Spleen (tissue), 11 donors: ENCODE measurements around the gene RAPGEF6. TPM values are rescaled to one million over a fixed set of nuclear protein-coding genes. Genes with fewer than 3 reads are reported as not detected.

Experiments
- DNase-seq: peaks from one replicate; pipeline ENCODE4 v3.0.0-alpha.2; 2020
- H3K27ac ChIP-seq, 8 donors: fragments of 200-600 bp; sonication (generic) in 7 of 8; 1 replicate in 4 of 8; 2 replicates in 4 of 8; pipeline versions ENCODE4 v1.5.0 to v1.8.0; 2016 to 2021; ENCODE audit warnings: inconsistent platforms in 4 of 8, mild to moderate bottlenecking in 4 of 8, moderate library complexity in 1 of 8
- H3K27me3 ChIP-seq, 7 donors: fragments of 200-600 bp; sonication (generic) in 6 of 7; replicated peaks in 1 of 7; 1 replicate in 4 of 7; 2 replicates in 3 of 7; pipeline versions ENCODE4 v1.5.0 to v1.8.0; 2016 to 2021; ENCODE audit warnings: inconsistent platforms in 3 of 7, mild to moderate bottlenecking in 1 of 7
- H3K36me3 ChIP-seq, 6 donors: fragments of 200-600 bp; sonication (generic) in 5 of 6; 1 replicate in 4 of 6; 2 replicates in 2 of 6; pipeline versions ENCODE4 v1.5.0 to v1.8.0; 2016 to 2021; ENCODE audit warnings: inconsistent platforms in 2 of 6
- H3K4me1 ChIP-seq, 6 donors: fragments of 200-600 bp; sonication (generic) in 5 of 6; 1 replicate in 3 of 6; 2 replicates in 3 of 6; pipeline versions ENCODE4 v1.5.0 to v1.8.0; 2016 to 2021; ENCODE audit warnings: inconsistent platforms in 3 of 6
- H3K4me3 ChIP-seq, 8 donors: fragments of 200-600 bp; sonication (generic) in 7 of 8; 1 replicate in 4 of 8; 2 replicates in 4 of 8; pipeline versions ENCODE4 v1.5.0 to v1.8.0; 2016 to 2021; ENCODE audit warnings: inconsistent platforms in 4 of 8, mild to moderate bottlenecking in 4 of 8, moderate library complexity in 2 of 8
- H3K9me3 ChIP-seq, 8 donors: fragments of 200-600 bp; sonication (generic) in 7 of 8; 1 replicate in 4 of 8; 2 replicates in 4 of 8; pipeline versions ENCODE4 v1.5.0 to v1.8.0; 2016 to 2021; ENCODE audit warnings: inconsistent platforms in 4 of 8
- POLR2A ChIP-seq, 3 donors: fragments of 450-650 bp; IDR thresholded peaks; one replicate each; pipeline ENCODE4 v1.5.1; 2017; ENCODE audit warnings: antibody characterized with exemption in 3 of 3, mild to moderate bottlenecking in 1 of 3
- POLR2AphosphoS5 ChIP-seq, 3 donors: sonication (generic); formaldehyde crosslinking; IDR thresholded peaks; one replicate each; pipeline ENCODE4 v1.5.1; 2017; ENCODE audit warnings: antibody characterized with exemption in 3 of 3
- WGBS, 5 donors: extraction: QIAGEN DNeasy Blood & Tissue Kit in 3 of 5; methylation state at CpG; one replicate each; pipeline versions ENCODE4 v1.1.5 to v1.1.7; 2013 to 2018; 5-methylcytosine and 5-hydroxymethylcytosine counted together
- intact Hi-C: fragments of 100-400 bp; cut with DNase I; formaldehyde crosslinking; loops from one replicate; pipeline ENCODE4 v1.15.0; 2023; ENCODE audit warnings: low total_unique reads
- polyA plus RNA-seq, 3 donors: library from polyadenylated mRNA; stranded (reverse); fragments of 200-250 nt; gene quantifications; one replicate each; pipeline ENCODE4 v1.2.1, GENCODE V29; 2013
- total RNA-seq, 7 donors: library from RNA; depleted of rRNA in 3 of 7; stranded (reverse); fragments of >200 nt in 3 of 7; fragmentation: NEBNext Ultra II Directional in 4 of 7; extraction: Animal tissue kit (Norgen Biotek cat#: 25700) in 4 of 7; gene quantifications; one replicate each; pipeline versions ENCODE4 v1.1.0 to v1.2.1, GENCODE V29; 2016 to 2021
- TF ChIP-seq, protein P1 (sequence below), 11 experiments: fragments of 200-600 bp in 7 of 11; fragments of 450-650 bp in 4 of 11; sonication (generic) in 4 of 11; IDR thresholded peaks in 8 of 11; conservative IDR thresholded peaks in 3 of 11; 1 replicate in 7 of 11; 2 replicates in 4 of 11; pipeline versions ENCODE4 v1.4.0 to v1.8.0; 2016 to 2021; ENCODE audit warnings: antibody characterized with exemption in 11 of 11, inconsistent platforms in 4 of 11, mild to moderate bottlenecking in 1 of 11
- donor health status: healthy with polysubstance abuse.
- donor health status: DM: no; HTN: no; CAD: no; lungs with moderate emphysema.
- donor health status: DM: no; HTN: no; CAD: no.
- donor health status: Bipolar disorder and iron deficiency.
- donor health status: healthy.
- donor health status: DM: no; HTN: no; CAD: no.
- donor health status: DM: yes; HTN: yes; CAD: no.

The RAPGEF6 gene
- total and polyA plus RNA-seq, 10 donors: 3.8 to 56.4 (median 43.2) TPM

DNA sequence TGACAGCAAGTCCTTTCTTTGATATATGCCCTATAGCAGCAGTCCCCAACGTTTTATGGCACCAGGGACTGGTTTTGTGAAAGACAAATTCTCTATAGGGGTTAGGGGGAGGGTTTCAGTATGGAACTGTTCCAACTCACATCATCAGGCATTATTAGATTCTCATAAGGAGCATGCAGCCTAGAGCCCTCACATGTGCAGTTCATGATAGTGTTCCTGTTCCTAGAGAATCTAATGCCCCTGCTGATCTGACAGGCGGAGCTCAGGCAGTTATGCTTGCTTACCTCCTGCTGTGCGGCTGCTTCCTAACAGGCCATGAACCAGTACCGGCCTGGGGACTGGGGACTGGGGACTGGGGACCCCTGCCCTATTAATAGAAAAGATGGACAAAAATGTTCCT lies 2.7 kb upstream of the RAPGEF6 start:
- Histone ChIP-seq H3K27ac (peak overlapping the region in 2 of 8 donors; percentile 92 to 100), H3K9me3 (no peaks in the 10 kb centered on the region), H3K4me3 (no peak overlapping the region), H3K36me3 (peaks cover 0 to 6% (median 0%) of the 10 kb centered on the region in 6 donors), H3K4me1 (peaks cover 13 to 57% (median 26%) of the 10 kb centered on the region in 6 donors), H3K27me3 (no peaks in the 10 kb centered on the region)
- intact Hi-C loops: loop anchor here (5.0 kb wide), 1 partner anchor 160 kb away; the partner anchor contains the start of gene FNIP1
- no peak for DNase-seq
- TF ChIP-seq POLR2AphosphoS5 (IDR thresholded peaks at IDR 0.05): no peak
- TF ChIP-seq, protein P1, sequence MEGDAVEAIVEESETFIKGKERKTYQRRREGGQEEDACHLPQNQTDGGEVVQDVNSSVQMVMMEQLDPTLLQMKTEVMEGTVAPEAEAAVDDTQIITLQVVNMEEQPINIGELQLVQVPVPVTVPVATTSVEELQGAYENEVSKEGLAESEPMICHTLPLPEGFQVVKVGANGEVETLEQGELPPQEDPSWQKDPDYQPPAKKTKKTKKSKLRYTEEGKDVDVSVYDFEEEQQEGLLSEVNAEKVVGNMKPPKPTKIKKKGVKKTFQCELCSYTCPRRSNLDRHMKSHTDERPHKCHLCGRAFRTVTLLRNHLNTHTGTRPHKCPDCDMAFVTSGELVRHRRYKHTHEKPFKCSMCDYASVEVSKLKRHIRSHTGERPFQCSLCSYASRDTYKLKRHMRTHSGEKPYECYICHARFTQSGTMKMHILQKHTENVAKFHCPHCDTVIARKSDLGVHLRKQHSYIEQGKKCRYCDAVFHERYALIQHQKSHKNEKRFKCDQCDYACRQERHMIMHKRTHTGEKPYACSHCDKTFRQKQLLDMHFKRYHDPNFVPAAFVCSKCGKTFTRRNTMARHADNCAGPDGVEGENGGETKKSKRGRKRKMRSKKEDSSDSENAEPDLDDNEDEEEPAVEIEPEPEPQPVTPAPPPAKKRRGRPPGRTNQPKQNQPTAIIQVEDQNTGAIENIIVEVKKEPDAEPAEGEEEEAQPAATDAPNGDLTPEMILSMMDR (IDR thresholded peaks at IDR 0.05 in 8 of 11, conservative IDR thresholded peaks at IDR 0.05 in 3 of 11): no peak
- no peak for TF ChIP-seq POLR2A (IDR thresholded peaks at IDR 0.05)
- 74 to 82% (median 77%) methylated on average over 4 of the region's 4 CpGs for WGBS, 5 donors

DNA sequence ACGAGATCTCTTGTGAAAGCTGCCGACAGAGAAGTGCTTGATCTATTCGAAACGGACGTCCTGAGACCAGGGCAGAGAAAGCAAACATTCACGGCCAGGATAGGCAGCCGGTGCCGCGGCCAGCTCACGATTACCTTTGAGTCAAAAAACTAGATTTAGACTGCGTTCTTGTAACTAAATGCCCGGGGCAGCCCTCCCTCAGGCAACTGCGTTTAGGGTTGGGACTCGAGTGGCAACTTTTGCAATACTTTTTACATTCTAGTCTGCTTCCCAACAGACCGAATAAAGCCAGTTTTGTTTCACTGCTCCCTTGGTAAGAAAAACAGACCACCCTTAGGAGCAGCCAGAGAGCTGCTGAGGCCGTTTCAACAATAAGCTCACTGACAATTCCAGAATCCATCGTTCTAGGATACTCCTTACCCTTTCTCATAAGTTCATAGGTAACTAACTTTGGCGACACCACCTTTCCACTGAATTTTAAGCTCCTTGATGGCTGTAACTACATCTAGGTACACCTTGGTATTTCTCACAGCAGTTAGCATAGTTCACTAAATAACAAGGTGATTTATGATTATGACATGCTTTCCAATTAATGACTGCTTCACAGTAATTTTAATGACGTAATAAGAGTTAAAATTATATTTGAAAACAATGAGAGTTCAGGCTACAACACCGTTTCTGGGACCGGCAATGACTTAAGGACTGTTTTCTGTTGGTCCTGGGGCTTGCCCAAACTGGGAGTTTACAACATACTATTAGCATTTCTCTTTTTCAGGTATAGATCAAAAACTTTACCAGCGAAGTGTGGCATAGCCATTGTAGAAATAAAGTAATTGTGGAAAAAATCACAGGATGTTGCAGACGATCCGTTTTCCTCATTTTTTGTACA lies 899 bp upstream of the RAPGEF6 start:
- peaks cover 17 to 70% (median 44%) of the 10 kb centered on the region in 6 donors for H3K4me1 ChIP-seq
- no peaks in the 10 kb centered on the region for H3K9me3 ChIP-seq
- peak overlapping the region; percentile 42 to 89 (median 70) for H3K4me3 ChIP-seq
- TF ChIP-seq POLR2A (IDR thresholded peaks at IDR 0.05) (no peak), POLR2AphosphoS5 (IDR thresholded peaks at IDR 0.05) (no peak)
- WGBS, 5 donors: 3 to 7% (median 5%) methylated on average over 24 of the region's 24 CpGs
- intact Hi-C loops: loop anchor here (5.0 kb wide), 1 partner anchor 161 kb away; the partner anchor contains the start of gene FNIP1
- H3K27me3 ChIP-seq: no peaks in the 10 kb centered on the region
- peaks cover 0 to 6% (median 0%) of the 10 kb centered on the region in 6 donors for H3K36me3 ChIP-seq
- no peak for DNase-seq
- H3K27ac ChIP-seq: peak overlapping the region; percentile 92 to 100 (median 100)

DNA sequence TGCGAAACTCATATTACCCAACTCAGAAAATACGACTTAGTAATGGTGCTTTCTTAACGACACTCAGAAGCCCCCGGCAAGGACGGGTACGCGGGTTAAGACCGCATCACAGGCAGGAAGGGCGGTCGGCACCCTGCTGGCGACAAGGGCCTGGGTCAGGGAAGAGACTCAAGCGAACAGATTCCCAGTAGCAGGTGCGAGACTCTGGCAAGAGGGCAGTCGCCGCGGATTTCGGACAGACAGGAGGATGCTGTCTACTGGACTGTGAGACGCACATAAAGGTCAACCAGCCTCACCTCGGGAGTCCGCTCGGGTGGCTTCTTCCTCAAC lies 398 bp downstream of the RAPGEF6 start:
- no peak for DNase-seq
- peaks cover 0 to 6% (median 0%) of the 10 kb centered on the region in 6 donors for H3K36me3 ChIP-seq
- H3K4me3 ChIP-seq: peak overlapping the region; percentile 57 to 89 (median 70)
- WGBS, 5 donors: 0% methylated on average over 16 to 21 of the region's 21 CpGs
- H3K9me3 ChIP-seq: no peaks in the 10 kb centered on the region
- intact Hi-C loops: loop anchor here (5.0 kb wide), 1 partner anchor 37 kb away; no protein-coding TSS in a partner anchor
- no peaks in the 10 kb centered on the region for H3K27me3 ChIP-seq
- H3K4me1 ChIP-seq: peaks cover 17 to 70% (median 51%) of the 10 kb centered on the region in 6 donors
- H3K27ac ChIP-seq: peak overlapping the region; percentile 89 to 100 (median 100)
- no peak for TF ChIP-seq POLR2A (IDR thresholded peaks at IDR 0.05)
- TF ChIP-seq, protein P1 (IDR thresholded peaks at IDR 0.05 in 8 of 11, conservative IDR thresholded peaks at IDR 0.05 in 3 of 11): peak in 6 of 11 experiments; percentile 15 to 45 (median 28)

DNA sequence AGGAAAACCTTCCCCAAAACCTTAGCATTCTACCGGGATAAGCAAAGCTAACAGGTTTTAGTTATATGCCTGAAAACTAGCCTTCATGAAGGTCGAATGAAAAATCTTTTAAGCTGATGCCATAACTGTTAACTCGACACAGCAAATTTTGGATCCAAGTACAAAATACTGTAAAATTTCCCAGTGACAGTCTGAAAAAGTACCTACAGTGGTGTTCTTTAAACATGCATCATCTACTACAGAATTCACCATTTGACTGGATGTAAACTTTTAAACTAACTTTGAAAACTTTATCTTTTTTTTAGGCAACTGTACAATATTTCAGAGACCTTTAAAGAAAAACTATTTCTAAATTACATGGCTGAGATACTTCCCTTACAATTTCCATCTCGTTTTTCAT lies 791 bp downstream of the RAPGEF6 start:
- TF ChIP-seq POLR2AphosphoS5 (IDR thresholded peaks at IDR 0.05) (no peak), POLR2A (IDR thresholded peaks at IDR 0.05) (no peak)
- TF ChIP-seq, protein P1 (IDR thresholded peaks at IDR 0.05 in 8 of 11, conservative IDR thresholded peaks at IDR 0.05 in 3 of 11): no peak
- intact Hi-C loops: loop anchor here (5.0 kb wide), 1 partner anchor 37 kb away; no protein-coding TSS in a partner anchor

More for the DNA sequence above, 791 bp downstream of the RAPGEF6 start:
- Histone ChIP-seq H3K4me3 (peak overlapping the region; percentile 57 to 89 (median 70)), H3K4me1 (peaks cover 17 to 71% (median 52%) of the 10 kb centered on the region in 6 donors), H3K36me3 (peaks cover 0 to 6% (median 0%) of the 10 kb centered on the region in 6 donors), H3K27me3 (no peaks in the 10 kb centered on the region), H3K9me3 (no peaks in the 10 kb centered on the region), H3K27ac (peak overlapping the region; percentile 89 to 100 (median 100))
- 3 to 5% (median 4%) methylated on average over 4 of the region's 4 CpGs for WGBS, 5 donors
- DNase-seq: no peak
